ENCODE results near the gene CATSPER4. TPM values are rescaled to one million over a fixed set of nuclear protein-coding genes. Genes with fewer than 3 reads are reported as not detected.

Gene CATSPER4
- total and polyA plus RNA-seq, 2 experiments from 2014 or later, result 0.31 TPM; not detected in 1

DNA sequence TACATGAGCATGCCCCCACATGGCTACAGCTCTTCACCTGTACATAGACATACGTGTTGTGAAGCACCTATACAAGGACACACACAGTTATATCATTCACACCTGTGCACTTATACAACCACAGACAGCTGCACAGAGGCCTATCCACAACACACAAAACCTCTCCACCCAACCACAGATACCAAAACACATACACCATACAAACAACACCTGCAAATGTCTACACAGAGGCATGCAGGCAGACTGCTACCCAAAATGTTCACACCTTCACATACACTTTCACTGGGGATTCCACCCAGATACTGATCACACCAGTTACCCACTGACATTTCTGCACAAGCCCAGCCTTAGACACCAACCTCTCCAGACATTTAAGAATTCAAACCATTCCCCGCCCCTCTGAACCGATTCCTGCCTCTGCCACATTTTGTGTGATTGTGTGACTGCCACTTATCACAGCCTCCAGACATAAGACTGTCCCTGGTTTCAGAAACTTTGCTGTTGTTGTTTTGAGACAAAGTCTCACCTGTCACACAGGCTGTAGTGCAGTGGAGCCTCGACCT lies 23.6 kb upstream of the CATSPER4 start:
- DNase-seq (ENCODE audit: low spot score), result no peak
- Histone ChIP-seq H4K20me1 (replicated peaks; ENCODE audit: insufficient read depth) (no peaks in the 10 kb centered on the region), H3F3A (replicated peaks; ENCODE audit: low read depth) (peaks cover 9% of the 10 kb centered on the region; the same call in 1 of the 2 replicates), H3K27me3 (ENCODE audit: insufficient read depth) (peaks cover 57% of the 10 kb centered on the region), H3K36me3 (ENCODE audit: insufficient read depth) (no peaks in the 10 kb centered on the region), H3K4me3 (no peak overlapping the region), H3K27ac (ENCODE audit: low read depth) (no peak overlapping the region), H2AFZ (no peak overlapping the region), H3K9me2 (ENCODE audit: insufficient read depth) (no peaks in the 10 kb centered on the region), H3K4me2 (no peak overlapping the region), H3K4me1 (ENCODE audit: insufficient read depth) (peaks cover 28% of the 10 kb centered on the region), H3K79me2 (replicated peaks; ENCODE audit: insufficient read depth) (0 out of 2 replicates have a peak, but pooled peaks cover 4% of the 10 kb centered on the region)
- no peak for ATAC-seq
- Mint-ChIP-seq H3K27me3 (ENCODE audit: insufficient read depth, low read depth, poor library complexity) (peaks cover 58% of the 10 kb centered on the region), H3K27ac (no peak overlapping the region), H3K9me3 (peaks cover 3% of the 10 kb centered on the region; the same call in 1 of the 3 replicates), H3K4me1 (peaks cover 28% of the 10 kb centered on the region), H3K36me3 (ENCODE audit: low read depth) (no peaks in the 10 kb centered on the region; the same call in 2 of the 3 replicates), H3K4me3 (no peak overlapping the region; the same call in 2 of the 3 replicates)
- TF ChIP-seq ETS1 (IDR thresholded peaks at IDR 0.05), result no peak

DNA sequence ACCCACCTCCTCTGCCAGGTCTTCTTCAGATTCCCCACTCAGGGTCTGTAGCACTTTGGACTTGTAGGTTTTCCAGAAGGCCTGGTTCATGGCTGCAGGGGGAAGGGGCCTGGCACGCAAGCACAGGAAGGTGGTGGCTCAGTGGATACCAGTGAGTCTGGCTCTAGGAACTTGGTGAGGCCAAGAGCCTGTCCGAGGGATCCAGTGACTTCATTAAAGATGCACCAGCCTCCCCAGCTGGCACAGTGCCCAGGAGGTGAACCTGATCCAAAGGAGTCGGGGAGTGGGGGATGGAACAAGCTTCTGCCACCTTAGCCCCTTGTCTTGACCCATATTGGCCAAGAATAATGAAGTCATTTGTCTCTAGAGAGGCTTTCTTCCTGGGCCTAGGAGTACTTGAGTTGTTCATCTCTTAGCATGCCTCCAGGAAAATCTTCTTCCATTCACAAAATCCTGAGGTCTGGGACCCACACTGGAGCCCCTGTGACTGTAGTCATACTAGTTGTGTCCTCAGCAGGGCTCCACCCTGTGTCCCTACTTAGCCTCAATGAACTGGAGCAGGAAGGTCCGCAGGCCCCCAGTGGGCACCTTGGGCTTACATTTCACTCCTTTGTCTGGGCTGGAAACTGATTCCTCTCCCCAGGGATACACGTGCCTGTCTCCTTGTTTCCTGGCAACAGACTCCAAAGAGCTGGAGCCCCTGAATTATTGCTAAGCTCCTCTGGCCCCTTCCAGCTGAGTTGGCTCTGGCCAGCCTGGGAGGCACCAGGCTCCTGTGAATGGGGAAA lies 21.8 kb upstream of the CATSPER4 start, which contains the start of gene C1orf232:
Gene C1orf232 (minus strand): TSS at position 554 of the 788 bp plus-strand sequence. CDS start 464 bp downstream, at position 90.
- Histone ChIP-seq H3K9me2 (ENCODE audit: insufficient read depth) (no peaks in the 10 kb centered on the region), H3K4me1 (ENCODE audit: insufficient read depth) (peaks cover 20% of the 10 kb centered on the region), H4K20me1 (replicated peaks; ENCODE audit: insufficient read depth) (no peaks in the 10 kb centered on the region), H3K4me2 (peak within 1 kb of the TSS; percentile 99), H3K36me3 (ENCODE audit: insufficient read depth) (no peaks in the 10 kb centered on the region), H3K79me2 (replicated peaks; ENCODE audit: insufficient read depth) (0 out of 2 replicates have a peak, but pooled peaks cover 4% of the 10 kb centered on the region), H3K27ac (ENCODE audit: low read depth) (no peak within 1 kb of the TSS), H2AFZ (peak within 1 kb of the TSS; percentile 83), H3F3A (replicated peaks; ENCODE audit: low read depth) (peaks cover 4% of the 10 kb centered on the region; the same call in 1 of the 2 replicates), H3K27me3 (ENCODE audit: insufficient read depth) (peaks cover 38% of the 10 kb centered on the region), H3K4me3 (peak within 1 kb of the TSS; percentile 94)
- Mint-ChIP-seq H3K4me1 (peaks cover 25% of the 10 kb centered on the region), H3K4me3 (peak within 1 kb of the TSS; percentile 88), H3K36me3 (ENCODE audit: low read depth) (no peaks in the 10 kb centered on the region; the same call in 2 of the 3 replicates), H3K9me3 (no peaks in the 10 kb centered on the region), H3K27me3 (ENCODE audit: insufficient read depth, low read depth, poor library complexity) (peaks cover 51% of the 10 kb centered on the region), H3K27ac (peak within 1 kb of the TSS; percentile 84; the same call in 1 of the 2 replicates)
- ATAC-seq (no peak), DNase-seq (ENCODE audit: low spot score) (no peak)
- TF ChIP-seq POLR2AphosphoS5 (IDR thresholded peaks at IDR 0.05; ENCODE audit: low read depth) (no peak), NANOG (IDR thresholded peaks at IDR 0.05; ENCODE audit: borderline replicate concordance) (no peak), EZH2 (IDR thresholded peaks at IDR 0.05; ENCODE audit: low read depth, unreplicated experiment) (no peak), EZH2phosphoT487 (IDR thresholded peaks at IDR 0.05; ENCODE audit: unreplicated experiment) (no peak), ZNF331 (CRISPR knock-in tag; IDR thresholded peaks at IDR 0.05; ENCODE audit: low read depth) (no peak), ZNF114 (CRISPR knock-in tag; IDR thresholded peaks at IDR 0.05) (no peak)

GRCh38 chr1:26169198-26169554 lies 21.2 kb upstream of the CATSPER4 start:
- Mint-ChIP-seq H3K4me1 (peaks cover 25% of the 10 kb centered on the region), H3K27ac (no peak overlapping the region; the same call in 1 of the 2 replicates)
- peak overlapping the region; percentile 83 for H2AFZ ChIP-seq

More at GRCh38 chr1:26169198-26169554, 21.2 kb upstream of the CATSPER4 start:
- Mint-ChIP-seq H3K36me3 (ENCODE audit: low read depth) (no peaks in the 10 kb centered on the region; the same call in 2 of the 3 replicates), H3K4me3 (peak overlapping the region; percentile 88), H3K9me3 (no peaks in the 10 kb centered on the region), H3K27me3 (ENCODE audit: insufficient read depth, low read depth, poor library complexity) (peaks cover 46% of the 10 kb centered on the region)
- Histone ChIP-seq H3F3A (replicated peaks; ENCODE audit: low read depth) (no peaks in the 10 kb centered on the region), H3K36me3 (ENCODE audit: insufficient read depth) (no peaks in the 10 kb centered on the region), H3K27ac (ENCODE audit: low read depth) (no peak overlapping the region), H3K79me2 (replicated peaks; ENCODE audit: insufficient read depth) (0 out of 2 replicates have a peak, but pooled peaks cover 4% of the 10 kb centered on the region), H3K4me1 (ENCODE audit: insufficient read depth) (peaks cover 20% of the 10 kb centered on the region), H3K4me2 (peak overlapping the region; percentile 99), H3K4me3 (peak overlapping the region; percentile 94), H4K20me1 (replicated peaks; ENCODE audit: insufficient read depth) (no peaks in the 10 kb centered on the region), H3K9me2 (ENCODE audit: insufficient read depth) (no peaks in the 10 kb centered on the region), H3K27me3 (ENCODE audit: insufficient read depth) (peaks cover 33% of the 10 kb centered on the region)
- ATAC-seq (no peak), DNase-seq (ENCODE audit: low spot score) (no peak)
- TF ChIP-seq, protein P1, sequence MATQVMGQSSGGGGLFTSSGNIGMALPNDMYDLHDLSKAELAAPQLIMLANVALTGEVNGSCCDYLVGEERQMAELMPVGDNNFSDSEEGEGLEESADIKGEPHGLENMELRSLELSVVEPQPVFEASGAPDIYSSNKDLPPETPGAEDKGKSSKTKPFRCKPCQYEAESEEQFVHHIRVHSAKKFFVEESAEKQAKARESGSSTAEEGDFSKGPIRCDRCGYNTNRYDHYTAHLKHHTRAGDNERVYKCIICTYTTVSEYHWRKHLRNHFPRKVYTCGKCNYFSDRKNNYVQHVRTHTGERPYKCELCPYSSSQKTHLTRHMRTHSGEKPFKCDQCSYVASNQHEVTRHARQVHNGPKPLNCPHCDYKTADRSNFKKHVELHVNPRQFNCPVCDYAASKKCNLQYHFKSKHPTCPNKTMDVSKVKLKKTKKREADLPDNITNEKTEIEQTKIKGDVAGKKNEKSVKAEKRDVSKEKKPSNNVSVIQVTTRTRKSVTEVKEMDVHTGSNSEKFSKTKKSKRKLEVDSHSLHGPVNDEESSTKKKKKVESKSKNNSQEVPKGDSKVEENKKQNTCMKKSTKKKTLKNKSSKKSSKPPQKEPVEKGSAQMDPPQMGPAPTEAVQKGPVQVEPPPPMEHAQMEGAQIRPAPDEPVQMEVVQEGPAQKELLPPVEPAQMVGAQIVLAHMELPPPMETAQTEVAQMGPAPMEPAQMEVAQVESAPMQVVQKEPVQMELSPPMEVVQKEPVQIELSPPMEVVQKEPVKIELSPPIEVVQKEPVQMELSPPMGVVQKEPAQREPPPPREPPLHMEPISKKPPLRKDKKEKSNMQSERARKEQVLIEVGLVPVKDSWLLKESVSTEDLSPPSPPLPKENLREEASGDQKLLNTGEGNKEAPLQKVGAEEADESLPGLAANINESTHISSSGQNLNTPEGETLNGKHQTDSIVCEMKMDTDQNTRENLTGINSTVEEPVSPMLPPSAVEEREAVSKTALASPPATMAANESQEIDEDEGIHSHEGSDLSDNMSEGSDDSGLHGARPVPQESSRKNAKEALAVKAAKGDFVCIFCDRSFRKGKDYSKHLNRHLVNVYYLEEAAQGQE (IDR thresholded peaks at IDR 0.05; ENCODE audit: unreplicated experiment), result no peak
- TF ChIP-seq EZH2phosphoT487 (IDR thresholded peaks at IDR 0.05; ENCODE audit: unreplicated experiment), result no peak
- TF ChIP-seq EZH2 (IDR thresholded peaks at IDR 0.05; ENCODE audit: low read depth, unreplicated experiment), result peak; percentile 4
- TF ChIP-seq, protein P2, sequence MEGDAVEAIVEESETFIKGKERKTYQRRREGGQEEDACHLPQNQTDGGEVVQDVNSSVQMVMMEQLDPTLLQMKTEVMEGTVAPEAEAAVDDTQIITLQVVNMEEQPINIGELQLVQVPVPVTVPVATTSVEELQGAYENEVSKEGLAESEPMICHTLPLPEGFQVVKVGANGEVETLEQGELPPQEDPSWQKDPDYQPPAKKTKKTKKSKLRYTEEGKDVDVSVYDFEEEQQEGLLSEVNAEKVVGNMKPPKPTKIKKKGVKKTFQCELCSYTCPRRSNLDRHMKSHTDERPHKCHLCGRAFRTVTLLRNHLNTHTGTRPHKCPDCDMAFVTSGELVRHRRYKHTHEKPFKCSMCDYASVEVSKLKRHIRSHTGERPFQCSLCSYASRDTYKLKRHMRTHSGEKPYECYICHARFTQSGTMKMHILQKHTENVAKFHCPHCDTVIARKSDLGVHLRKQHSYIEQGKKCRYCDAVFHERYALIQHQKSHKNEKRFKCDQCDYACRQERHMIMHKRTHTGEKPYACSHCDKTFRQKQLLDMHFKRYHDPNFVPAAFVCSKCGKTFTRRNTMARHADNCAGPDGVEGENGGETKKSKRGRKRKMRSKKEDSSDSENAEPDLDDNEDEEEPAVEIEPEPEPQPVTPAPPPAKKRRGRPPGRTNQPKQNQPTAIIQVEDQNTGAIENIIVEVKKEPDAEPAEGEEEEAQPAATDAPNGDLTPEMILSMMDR (conservative IDR thresholded peaks at IDR 0.05; ENCODE audit: low read depth in 2 of 2), result no peak

All from GM23338 (cell line).